GM18873 (cell line): Measurements from ENCODE around the gene RPP25L.

Experiments used
- ATAC-seq: cut with Tn5 transposase; IDR thresholded peaks from one replicate; pipeline ENCODE4 v1.9.1; 2021; ENCODE audit warnings: mild to moderate bottlenecking, moderate library complexity, moderate number of reproducible peaks; ENCODE audit not compliant: unreplicated experiment, low FRiP score

The RPP25L gene

DNA sequence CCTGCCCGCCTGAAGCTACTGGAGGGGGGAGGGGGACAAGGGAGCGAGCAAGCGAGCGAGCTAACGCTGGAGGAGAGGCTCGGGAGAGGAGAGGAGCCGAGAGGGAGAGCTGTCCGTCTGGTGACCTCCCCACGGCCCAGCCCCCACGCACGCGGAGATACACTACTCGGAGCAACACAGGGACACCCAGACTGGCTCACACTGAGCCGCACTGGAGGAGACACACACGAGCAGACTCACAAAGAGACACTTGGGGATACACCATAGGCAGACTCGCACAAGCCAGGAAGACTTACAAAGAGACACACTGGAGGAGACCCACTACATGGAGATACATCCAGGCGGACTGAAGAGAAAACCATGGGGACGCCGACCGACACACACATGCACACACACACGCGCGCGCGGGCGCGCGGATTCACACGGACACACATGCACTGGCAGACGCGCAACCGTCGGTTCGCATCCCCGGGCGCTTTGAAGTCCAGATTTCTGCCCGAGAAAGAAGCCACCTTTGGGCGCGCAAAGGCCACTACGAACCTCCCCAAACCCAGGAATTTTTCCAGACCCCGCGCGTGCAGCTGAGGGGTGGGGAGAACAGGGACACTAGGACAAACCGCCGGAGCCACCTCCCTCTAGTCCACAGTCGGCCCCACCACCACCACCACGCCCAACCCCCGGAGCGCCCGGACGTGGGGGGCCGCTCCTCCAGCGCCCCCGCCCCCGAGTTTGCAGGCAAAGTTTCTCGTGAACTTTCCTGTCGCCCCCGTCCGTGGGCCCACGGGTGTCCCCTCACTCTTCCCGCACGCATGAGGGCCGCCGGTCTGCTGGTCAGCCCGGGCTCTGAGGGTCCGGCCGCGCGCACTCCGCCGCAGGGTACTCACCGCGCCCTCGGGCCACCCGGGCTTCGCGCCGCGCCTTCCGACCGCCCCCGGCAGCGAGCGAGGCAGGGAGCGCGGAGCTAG lies 22.9 kb downstream of the RPP25L start:
- no peak for ATAC-seq

- no peak for ATAC-seq
These were observed 24.6 kb downstream of the RPP25L start for GRCh38 chr9:34587271-34587670.

DNA sequence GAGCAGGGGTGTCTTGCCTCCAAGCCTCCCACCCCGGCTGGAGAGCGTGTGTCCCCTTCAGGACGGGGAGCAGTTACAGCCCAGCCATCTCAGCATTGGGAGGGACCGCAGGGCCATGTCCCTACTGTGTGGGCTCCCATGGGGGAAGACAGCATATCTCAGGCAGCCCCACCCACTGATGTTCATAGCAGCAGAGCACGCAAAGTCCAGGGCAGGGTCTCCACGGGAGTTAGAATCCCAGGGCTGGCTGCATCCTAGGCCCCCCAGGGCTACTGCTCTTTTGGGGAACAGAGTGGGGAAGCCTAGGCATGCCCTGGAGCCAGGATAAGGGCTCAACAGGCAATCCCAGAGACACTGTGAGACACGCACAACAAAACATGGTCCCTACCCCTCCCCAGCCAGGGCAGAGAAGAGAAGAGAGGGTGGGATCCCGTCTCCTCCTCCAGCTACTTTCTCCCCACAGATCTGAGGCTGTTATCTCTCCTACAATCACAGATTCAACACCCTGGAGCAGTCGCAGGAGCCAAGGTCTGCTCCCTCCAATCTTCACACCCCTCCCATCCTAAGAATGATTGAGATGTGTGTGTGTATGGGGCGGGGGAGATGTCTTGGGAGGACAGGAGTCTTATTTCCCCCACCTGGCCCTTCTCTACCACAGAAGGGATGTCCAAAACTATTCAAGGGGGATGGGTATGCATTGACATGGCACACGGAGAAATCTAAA lies 25.8 kb downstream of the RPP25L start:
- no peak for ATAC-seq

DNA sequence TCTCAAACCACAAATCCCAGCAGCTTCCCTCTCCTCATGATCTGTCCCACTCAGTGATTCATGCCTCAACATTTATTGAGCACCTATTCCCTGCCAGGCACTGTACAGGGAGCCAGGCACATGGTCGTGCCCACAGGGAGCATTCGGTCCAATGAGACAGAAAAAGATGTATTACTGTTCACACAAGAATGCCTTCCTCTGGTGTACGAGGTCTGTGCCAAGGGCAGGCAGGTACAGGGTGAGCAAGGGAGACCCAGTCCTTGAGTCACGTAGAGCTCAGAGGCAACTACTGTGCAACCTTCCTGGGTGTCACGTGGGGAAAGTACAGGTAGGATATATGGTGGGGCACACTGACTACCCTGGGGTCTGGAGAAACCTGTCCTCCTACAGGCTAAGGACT lies 26.9 kb downstream of the RPP25L start:
- ATAC-seq = no peak

DNA sequence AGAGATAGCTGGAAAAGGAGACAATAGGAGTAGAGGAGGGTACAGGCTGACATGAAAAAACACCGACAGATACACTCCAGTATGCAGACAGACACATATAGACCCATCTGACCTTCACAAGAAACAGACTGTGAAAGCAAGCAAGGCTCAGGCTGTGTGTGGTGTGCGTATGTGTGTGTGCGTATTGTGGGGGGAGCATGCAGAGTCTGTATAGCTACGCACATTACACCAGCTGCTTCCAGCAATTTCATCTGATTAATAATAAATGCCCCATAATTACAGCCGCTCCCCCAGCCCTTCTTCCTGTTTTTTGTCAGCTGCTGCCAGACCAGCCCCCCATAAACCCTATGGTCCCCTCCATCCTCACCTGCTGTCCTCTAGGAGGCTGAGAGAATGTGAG lies 29.1 kb downstream of the RPP25L start:
- ATAC-seq = no peak

DNA sequence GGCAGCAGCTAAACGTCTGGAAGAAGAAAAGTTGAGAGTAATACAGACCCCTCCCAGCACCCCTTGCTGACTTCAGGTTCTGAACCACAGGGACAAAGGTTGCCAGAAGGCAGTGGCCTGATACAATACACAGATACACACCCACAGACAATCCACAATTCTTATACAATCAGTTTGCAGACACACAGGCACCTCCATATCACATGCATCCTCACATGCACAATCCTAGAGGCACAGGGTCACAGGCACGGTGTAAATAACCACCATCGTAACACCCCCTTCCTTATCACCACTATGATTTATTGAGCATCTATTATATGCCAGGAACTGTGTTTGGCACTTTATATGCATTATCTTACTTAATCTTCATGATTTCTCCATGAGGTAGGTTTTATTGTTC lies 30.6 kb downstream of the RPP25L start:
- no peak for ATAC-seq

DNA sequence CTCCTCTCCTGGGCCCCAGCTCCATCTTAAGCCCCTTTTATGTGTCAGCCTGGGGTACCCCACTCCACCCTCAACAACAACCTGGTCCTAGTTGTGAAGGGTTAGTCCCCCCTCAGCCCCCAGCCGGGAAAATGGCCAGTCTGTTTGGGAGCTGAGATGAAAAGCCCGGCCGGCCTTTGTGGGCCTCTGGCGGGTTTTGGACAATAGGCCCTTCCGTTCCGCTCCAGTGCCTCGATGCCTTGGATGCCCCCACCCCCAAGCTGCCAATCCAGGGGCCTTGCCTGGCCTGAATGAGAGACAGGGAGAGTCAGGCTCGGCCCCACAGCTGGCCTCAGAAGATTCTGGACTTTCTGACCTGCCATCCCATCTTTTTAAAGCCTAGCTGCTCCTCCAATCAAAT lies 31.5 kb downstream of the RPP25L start:
- ATAC-seq = no peak

DNA sequence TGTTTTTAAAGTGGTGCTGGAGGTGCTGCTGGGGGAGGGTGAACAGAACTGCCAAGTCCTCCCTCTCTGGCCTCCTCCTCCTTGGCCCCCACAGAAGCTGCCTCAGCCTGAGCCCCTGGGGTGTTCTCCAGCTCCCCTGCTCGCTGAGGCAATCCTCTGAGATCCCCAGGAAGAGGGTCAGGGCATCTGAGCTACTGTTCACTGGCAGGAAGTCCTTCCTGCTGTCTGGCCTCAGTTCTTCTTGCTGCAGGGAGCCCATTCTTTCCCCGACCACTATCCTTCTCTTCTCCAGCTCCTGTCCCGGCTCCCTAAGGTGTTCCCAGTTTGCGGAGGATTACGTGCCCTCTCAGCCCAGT lies 32.1 kb downstream of the RPP25L start:
- no peak for ATAC-seq

GRCh38 chr9:34579104-34579807 lies 32.6 kb downstream of the RPP25L start:
- no peak for ATAC-seq

GRCh38 chr9:34578241-34579103 lies 33.4 kb downstream of the RPP25L start:
- ATAC-seq = no peak

GRCh38 chr9:34577400-34578240 lies 34.3 kb downstream of the RPP25L start:
- ATAC-seq = no peak

- no peak for ATAC-seq
These were observed 35.1 kb downstream of the RPP25L start for GRCh38 chr9:34576597-34577399.

- no peak for ATAC-seq
These were observed 35.9 kb downstream of the RPP25L start for GRCh38 chr9:34575862-34576596.

- no peak for ATAC-seq
These were observed 36.7 kb downstream of the RPP25L start for GRCh38 chr9:34575241-34575640.

DNA sequence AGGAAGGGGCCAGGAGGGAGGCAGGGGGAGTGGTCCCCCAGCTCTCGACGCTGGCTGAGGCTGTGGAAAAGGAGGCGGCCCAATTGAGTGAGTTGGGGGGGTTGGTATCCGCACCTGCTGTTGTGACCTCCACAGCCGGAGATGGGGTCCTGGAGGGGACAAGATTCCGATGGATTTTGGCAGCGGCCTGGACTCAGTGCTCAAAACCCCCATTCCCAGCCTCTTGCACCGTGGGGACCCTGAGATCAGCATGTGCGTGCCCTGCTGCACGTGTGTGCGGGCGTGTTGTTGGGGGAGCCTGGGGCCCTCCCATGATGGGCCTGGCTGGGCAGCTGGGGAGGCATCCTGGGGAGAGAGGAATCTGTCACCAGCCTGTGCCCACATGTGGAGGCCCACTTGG lies 37.3 kb downstream of the RPP25L start:
- ATAC-seq = no peak

DNA sequence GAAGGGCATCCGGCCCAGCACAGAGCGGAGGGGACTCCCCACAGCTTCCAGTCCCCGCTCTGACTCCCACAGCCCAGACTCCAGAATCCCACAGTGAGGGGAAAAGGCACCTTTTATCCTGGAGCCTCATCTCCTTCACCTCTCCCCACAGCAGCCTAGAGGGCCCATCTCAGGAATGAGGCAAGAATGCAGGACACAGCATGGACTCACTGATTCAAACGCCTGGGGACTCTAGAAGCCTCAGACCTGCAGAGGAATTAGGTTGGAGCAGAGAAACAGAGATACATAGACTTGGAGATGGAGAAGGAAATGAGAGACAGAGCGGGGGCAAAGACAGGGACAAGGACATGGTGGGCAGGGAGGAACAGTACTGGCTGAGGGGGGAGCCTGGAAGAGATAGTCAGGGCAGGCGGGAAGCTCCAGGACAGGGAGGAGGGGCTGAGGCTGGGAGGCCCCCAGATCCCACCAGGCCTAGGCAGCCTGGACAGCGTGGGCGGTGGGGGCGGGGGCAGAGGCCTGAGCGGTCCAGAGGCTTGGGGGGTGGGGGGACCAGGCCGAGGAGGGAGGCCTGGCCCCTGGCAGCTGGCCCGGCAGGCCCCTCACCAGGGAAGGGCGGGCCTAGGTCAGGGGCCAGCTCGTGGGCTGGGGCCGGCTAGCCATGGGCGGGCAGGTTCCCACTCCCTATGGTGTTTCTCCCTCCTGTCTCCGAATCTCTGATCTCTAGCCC lies 38.1 kb downstream of the RPP25L start:
- no peak for ATAC-seq

- no peak for ATAC-seq
These were observed 39.3 kb downstream of the RPP25L start for GRCh38 chr9:34572628-34573027.
